HG02981 (cell line): Measurements from ENCODE around the gene MED27.

ENCODE experiments used
- ATAC-seq: cut with Tn5 transposase; IDR thresholded peaks from one replicate; pipeline ENCODE4 v1.9.1; 2021; ENCODE audit warnings: mild to moderate bottlenecking, moderate library complexity; ENCODE audit not compliant: unreplicated experiment

Gene MED27

GRCh38 chr9:132002643-132003318, 76.9 kb downstream of the MED27 start:
- ATAC-seq: no peak

GRCh38 chr9:132001567-132001966, 78.1 kb downstream of the MED27 start:
- no peak for ATAC-seq

GRCh38 chr9:132000659-132001058, 79.0 kb downstream of the MED27 start:
- no peak for ATAC-seq

- no peak for ATAC-seq
Measured at GRCh38 chr9:131999692-132000551, 79.7 kb downstream of the MED27 start.

- ATAC-seq: no peak
Measured at GRCh38 chr9:131997779-131998178, 81.9 kb downstream of the MED27 start.

- ATAC-seq: no peak
Measured at GRCh38 chr9:131997076-131997475, 82.6 kb downstream of the MED27 start.

GRCh38 chr9:131995382-131995781, 84.3 kb downstream of the MED27 start:
- ATAC-seq: no peak

GRCh38 chr9:131994364-131995125, 85.1 kb downstream of the MED27 start:
- no peak for ATAC-seq

GRCh38 chr9:131992906-131993657, 86.6 kb downstream of the MED27 start:
- ATAC-seq: no peak

GRCh38 chr9:131987232-131987631, 92.4 kb downstream of the MED27 start:
- ATAC-seq: no peak

GRCh38 chr9:131986576-131986975, 93.1 kb downstream of the MED27 start:
- ATAC-seq: no peak

- ATAC-seq: no peak
Measured at GRCh38 chr9:131986089-131986488, 93.6 kb downstream of the MED27 start.

GRCh38 chr9:131984564-131984963, 95.1 kb downstream of the MED27 start:
- ATAC-seq: no peak

GRCh38 chr9:131982671-131983239, 96.9 kb downstream of the MED27 start:
- no peak for ATAC-seq

GRCh38 chr9:131982102-131982501, 97.6 kb downstream of the MED27 start:
- no peak for ATAC-seq

- ATAC-seq: no peak
Measured at GRCh38 chr9:131981116-131981776, 98.4 kb downstream of the MED27 start.

- no peak for ATAC-seq
Measured at GRCh38 chr9:131980267-131981016, 99.2 kb downstream of the MED27 start.

- ATAC-seq: no peak
Measured at GRCh38 chr9:131977109-131977838, 102.4 kb downstream of the MED27 start.
